GM23338 (cell line): Measurements from ENCODE around the gene TFAP2A.

Experiments
- CREB1 ChIP-seq: fragments of 250-450 bp; sonication (Bioruptor Pico); IDR thresholded peaks from 2 replicates; pipeline ENCODE4 v1.5.0; 2020; ENCODE audit warnings: low read depth, mild to moderate bottlenecking, moderate library complexity
- EZH2 ChIP-seq: fragments of 200-600 bp; sonication (generic); IDR thresholded peaks from one replicate; pipeline ENCODE4 v1.8.0; 2017; ENCODE audit warnings: antibody characterized with exemption, mild to moderate bottlenecking, low read depth; ENCODE audit not compliant: unreplicated experiment
- EZH2phosphoT487 ChIP-seq: fragments of 200-600 bp; sonication (generic); IDR thresholded peaks from one replicate; pipeline ENCODE4 v1.8.1; 2018; ENCODE audit warnings: antibody characterized with exemption; ENCODE audit not compliant: unreplicated experiment
- POLR2AphosphoS5 ChIP-seq: IDR thresholded peaks from 2 replicates; pipeline ENCODE4 v1.6.1; 2016; ENCODE audit warnings: antibody characterized with exemption, low read depth
- STAT1 ChIP-seq: IDR thresholded peaks from one replicate; pipeline ENCODE4 v1.6.1; 2016; ENCODE audit warnings: antibody characterized with exemption; ENCODE audit not compliant: unreplicated experiment
- ZNF114 ChIP-seq: fragments of 250-450 bp; sonication (Bioruptor Pico); IDR thresholded peaks from 2 replicates; pipeline ENCODE4 v1.5.0; 2020; ENCODE audit warnings: mild to moderate bottlenecking, moderate library complexity
- ZNF331 ChIP-seq: fragments of 250-450 bp; sonication (Bioruptor Pico); IDR thresholded peaks from 2 replicates; pipeline ENCODE4 v1.5.0; 2020; ENCODE audit warnings: low read depth, mild to moderate bottlenecking, moderate library complexity
- ZNF462 ChIP-seq: fragments of 250-450 bp; sonication (Bioruptor Pico); IDR thresholded peaks from 2 replicates; pipeline ENCODE4 v1.5.0; 2020; ENCODE audit warnings: mild to moderate bottlenecking, moderate library complexity
- TF ChIP-seq, protein P1 (sequence below), 2 experiments: fragments of 200-600 bp in 1 of 2; sonication (generic) in 1 of 2; conservative IDR thresholded peaks; 2 replicates each; pipeline versions ENCODE4 v1.5.1 to v1.6.1; 2016 to 2017; ENCODE audit warnings: antibody characterized with exemption in 2 of 2, low read depth in 2 of 2, mild to moderate bottlenecking in 2 of 2, moderate library complexity in 1 of 2
- TF ChIP-seq, protein P2 (sequence below): IDR thresholded peaks from one replicate; pipeline ENCODE4 v1.6.1; 2018; ENCODE audit warnings: antibody characterized with exemption; ENCODE audit not compliant: unreplicated experiment

GRCh38 chr6:10363911-10364310, 51.0 kb downstream of the TFAP2A start:
- TF ChIP-seq, protein P1, sequence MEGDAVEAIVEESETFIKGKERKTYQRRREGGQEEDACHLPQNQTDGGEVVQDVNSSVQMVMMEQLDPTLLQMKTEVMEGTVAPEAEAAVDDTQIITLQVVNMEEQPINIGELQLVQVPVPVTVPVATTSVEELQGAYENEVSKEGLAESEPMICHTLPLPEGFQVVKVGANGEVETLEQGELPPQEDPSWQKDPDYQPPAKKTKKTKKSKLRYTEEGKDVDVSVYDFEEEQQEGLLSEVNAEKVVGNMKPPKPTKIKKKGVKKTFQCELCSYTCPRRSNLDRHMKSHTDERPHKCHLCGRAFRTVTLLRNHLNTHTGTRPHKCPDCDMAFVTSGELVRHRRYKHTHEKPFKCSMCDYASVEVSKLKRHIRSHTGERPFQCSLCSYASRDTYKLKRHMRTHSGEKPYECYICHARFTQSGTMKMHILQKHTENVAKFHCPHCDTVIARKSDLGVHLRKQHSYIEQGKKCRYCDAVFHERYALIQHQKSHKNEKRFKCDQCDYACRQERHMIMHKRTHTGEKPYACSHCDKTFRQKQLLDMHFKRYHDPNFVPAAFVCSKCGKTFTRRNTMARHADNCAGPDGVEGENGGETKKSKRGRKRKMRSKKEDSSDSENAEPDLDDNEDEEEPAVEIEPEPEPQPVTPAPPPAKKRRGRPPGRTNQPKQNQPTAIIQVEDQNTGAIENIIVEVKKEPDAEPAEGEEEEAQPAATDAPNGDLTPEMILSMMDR (conservative IDR thresholded peaks at IDR 0.05; ENCODE audit: low read depth in 2 of 2) = no peak
- no peak for TF ChIP-seq EZH2
- TF ChIP-seq, protein P2, sequence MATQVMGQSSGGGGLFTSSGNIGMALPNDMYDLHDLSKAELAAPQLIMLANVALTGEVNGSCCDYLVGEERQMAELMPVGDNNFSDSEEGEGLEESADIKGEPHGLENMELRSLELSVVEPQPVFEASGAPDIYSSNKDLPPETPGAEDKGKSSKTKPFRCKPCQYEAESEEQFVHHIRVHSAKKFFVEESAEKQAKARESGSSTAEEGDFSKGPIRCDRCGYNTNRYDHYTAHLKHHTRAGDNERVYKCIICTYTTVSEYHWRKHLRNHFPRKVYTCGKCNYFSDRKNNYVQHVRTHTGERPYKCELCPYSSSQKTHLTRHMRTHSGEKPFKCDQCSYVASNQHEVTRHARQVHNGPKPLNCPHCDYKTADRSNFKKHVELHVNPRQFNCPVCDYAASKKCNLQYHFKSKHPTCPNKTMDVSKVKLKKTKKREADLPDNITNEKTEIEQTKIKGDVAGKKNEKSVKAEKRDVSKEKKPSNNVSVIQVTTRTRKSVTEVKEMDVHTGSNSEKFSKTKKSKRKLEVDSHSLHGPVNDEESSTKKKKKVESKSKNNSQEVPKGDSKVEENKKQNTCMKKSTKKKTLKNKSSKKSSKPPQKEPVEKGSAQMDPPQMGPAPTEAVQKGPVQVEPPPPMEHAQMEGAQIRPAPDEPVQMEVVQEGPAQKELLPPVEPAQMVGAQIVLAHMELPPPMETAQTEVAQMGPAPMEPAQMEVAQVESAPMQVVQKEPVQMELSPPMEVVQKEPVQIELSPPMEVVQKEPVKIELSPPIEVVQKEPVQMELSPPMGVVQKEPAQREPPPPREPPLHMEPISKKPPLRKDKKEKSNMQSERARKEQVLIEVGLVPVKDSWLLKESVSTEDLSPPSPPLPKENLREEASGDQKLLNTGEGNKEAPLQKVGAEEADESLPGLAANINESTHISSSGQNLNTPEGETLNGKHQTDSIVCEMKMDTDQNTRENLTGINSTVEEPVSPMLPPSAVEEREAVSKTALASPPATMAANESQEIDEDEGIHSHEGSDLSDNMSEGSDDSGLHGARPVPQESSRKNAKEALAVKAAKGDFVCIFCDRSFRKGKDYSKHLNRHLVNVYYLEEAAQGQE = no peak
- no peak for TF ChIP-seq POLR2AphosphoS5
- no peak for TF ChIP-seq EZH2phosphoT487
- no peak for TF ChIP-seq ZNF114 (CRISPR knock-in tag)
- TF ChIP-seq STAT1 = no peak
- TF ChIP-seq CREB1 = no peak
- TF ChIP-seq ZNF462 (CRISPR knock-in tag) = no peak
- TF ChIP-seq ZNF331 (CRISPR knock-in tag) = no peak
